Inflammatory macrophage treated with lipopolysaccharide for 1 hour (primary cell): ENCODE data around the gene TXNRD1.
"Not testable (repeated sequence)": the region's sequence is repeated elsewhere in the genome, so short reads cannot be mapped to it uniquely, and the experiment has no call there.

Source experiments
- DNase-seq, 2 donors: peaks; one replicate each; pipeline ENCODE4 v3.0.0-alpha.2; 2020 to 2022

TXNRD1 gene

GRCh38 chr12:104285740-104286515, 70.3 kb downstream of the TXNRD1 start:
- DNase-seq: no peak

GRCh38 chr12:104286516-104287482, 71.2 kb downstream of the TXNRD1 start:
- DNase-seq: peak; percentile 97 to 98

GRCh38 chr12:104288635-104289274, 73.2 kb downstream of the TXNRD1 start:
- peak; percentile 83 for DNase-seq

GRCh38 chr12:104290320-104290719, 74.7 kb downstream of the TXNRD1 start:
- DNase-seq: no peak

- DNase-seq: no peak
Observed at GRCh38 chr12:104290855-104291254, 75.3 kb downstream of the TXNRD1 start.

- DNase-seq: no peak
Observed at GRCh38 chr12:104291867-104292524, 76.4 kb downstream of the TXNRD1 start.

GRCh38 chr12:104292872-104293794, 77.6 kb downstream of the TXNRD1 start:
- peak in 1 of 2 donors; percentile 16 for DNase-seq

- not testable (repeated sequence) for DNase-seq
Observed at GRCh38 chr12:104294158-104294859, 78.7 kb downstream of the TXNRD1 start.

- DNase-seq: no peak
Observed at GRCh38 chr12:104294927-104295668, 79.5 kb downstream of the TXNRD1 start.

- no peak for DNase-seq
Observed at GRCh38 chr12:104295954-104296353, 80.4 kb downstream of the TXNRD1 start.

- DNase-seq: no peak
Observed at GRCh38 chr12:104296718-104297117, 81.1 kb downstream of the TXNRD1 start.

- DNase-seq: no peak
Observed at GRCh38 chr12:104297477-104298113, 82.0 kb downstream of the TXNRD1 start.

GRCh38 chr12:104299842-104300481, 84.4 kb downstream of the TXNRD1 start:
- DNase-seq: peak in 1 of 2 donors; percentile 50

GRCh38 chr12:104303538-104304151, 88.1 kb downstream of the TXNRD1 start, which contains the start of gene EID3:
EID3 (plus strand) TSS chr12:104303739; CDS start chr12:104303935, 196 bp downstream.
- peak; percentile 73 to 82 for DNase-seq

- DNase-seq: no peak
Observed at GRCh38 chr12:104304261-104305009, 88.9 kb downstream of the TXNRD1 start.

GRCh38 chr12:104305349-104305748, 89.8 kb downstream of the TXNRD1 start:
- DNase-seq: no peak

GRCh38 chr12:104306376-104306775, 90.8 kb downstream of the TXNRD1 start:
- DNase-seq: no peak
